Measurements from ENCODE around the gene TIMM29. TPM values are rescaled to one million over a fixed set of nuclear protein-coding genes. Genes with fewer than 3 reads are reported as not detected.
A peak's percentile ranks its signal among the peaks of the same experiment; 100 is the strongest.

The TIMM29 gene
- total RNA-seq, 2 donors from 2014 or later = 20.0 to 26.8 TPM

DNA sequence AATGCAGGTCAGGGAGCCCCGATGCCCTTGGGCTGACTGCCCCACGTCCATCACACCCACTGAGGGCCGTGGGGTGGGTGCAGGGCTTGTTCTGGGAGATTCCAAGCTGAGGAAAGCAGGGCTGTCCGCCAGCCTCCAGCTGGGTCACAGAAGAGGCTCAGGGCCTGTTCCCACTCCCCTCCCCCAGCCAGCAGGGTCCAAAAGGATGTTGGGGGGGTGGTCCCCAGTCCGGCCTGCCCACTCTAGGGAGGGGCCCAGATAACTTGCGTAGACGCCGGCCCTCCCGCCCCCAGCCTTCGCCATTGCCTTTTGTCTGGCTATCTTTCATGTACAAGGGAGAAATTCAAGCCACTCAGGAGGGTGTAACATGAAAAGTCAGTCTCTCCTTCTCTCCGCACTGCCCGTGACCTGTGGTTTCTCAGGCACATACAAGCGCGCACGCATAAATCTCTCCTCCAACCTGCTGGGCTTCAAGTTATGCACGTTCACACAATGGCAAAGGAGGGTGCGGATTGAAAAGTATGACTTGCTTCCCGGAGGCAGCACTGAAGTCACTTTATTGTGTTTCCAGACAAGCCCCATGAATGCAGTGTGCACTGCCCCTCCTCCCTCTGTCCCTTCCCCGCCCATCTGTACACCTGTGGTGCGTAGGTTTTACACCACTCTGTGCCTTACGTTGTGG, 37.1 kb upstream of the TIMM29 start:
- H3K4me1 ChIP-seq (ENCODE audit: control insufficient read depth, insufficient read depth, low read length) = no peaks in the 10 kb centered on the region
- no peaks in the 10 kb centered on the region for H3K27me3 ChIP-seq (ENCODE audit: control insufficient read depth, insufficient read depth, low read length, poor library complexity, severe bottlenecking)
- TF ChIP-seq, protein P1, sequence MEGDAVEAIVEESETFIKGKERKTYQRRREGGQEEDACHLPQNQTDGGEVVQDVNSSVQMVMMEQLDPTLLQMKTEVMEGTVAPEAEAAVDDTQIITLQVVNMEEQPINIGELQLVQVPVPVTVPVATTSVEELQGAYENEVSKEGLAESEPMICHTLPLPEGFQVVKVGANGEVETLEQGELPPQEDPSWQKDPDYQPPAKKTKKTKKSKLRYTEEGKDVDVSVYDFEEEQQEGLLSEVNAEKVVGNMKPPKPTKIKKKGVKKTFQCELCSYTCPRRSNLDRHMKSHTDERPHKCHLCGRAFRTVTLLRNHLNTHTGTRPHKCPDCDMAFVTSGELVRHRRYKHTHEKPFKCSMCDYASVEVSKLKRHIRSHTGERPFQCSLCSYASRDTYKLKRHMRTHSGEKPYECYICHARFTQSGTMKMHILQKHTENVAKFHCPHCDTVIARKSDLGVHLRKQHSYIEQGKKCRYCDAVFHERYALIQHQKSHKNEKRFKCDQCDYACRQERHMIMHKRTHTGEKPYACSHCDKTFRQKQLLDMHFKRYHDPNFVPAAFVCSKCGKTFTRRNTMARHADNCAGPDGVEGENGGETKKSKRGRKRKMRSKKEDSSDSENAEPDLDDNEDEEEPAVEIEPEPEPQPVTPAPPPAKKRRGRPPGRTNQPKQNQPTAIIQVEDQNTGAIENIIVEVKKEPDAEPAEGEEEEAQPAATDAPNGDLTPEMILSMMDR (conservative IDR thresholded peaks at IDR 0.05) = no peak
- H3K27me3 Mint-ChIP-seq (ENCODE audit: insufficient read depth) = no peaks in the 10 kb centered on the region
- no peak overlapping the region for H3K9ac ChIP-seq (ENCODE audit: extremely low read depth, low read length, poor library complexity, severe bottlenecking)
- no peak for DNase-seq
- H3K4me3 Mint-ChIP-seq = no peak overlapping the region
- peak overlapping the region; percentile 56 for H3K27ac Mint-ChIP-seq
- 73 to 87% methylated on average over 12 to 21 of the region's 21 CpGs for WGBS, 2 experiments (ENCODE audit: insufficient coverage in 1 of 2, insufficient read length in 1 of 2)
- H3K9me3 Mint-ChIP-seq = no peaks in the 10 kb centered on the region
- peak overlapping the region; percentile 93 for H3K27ac ChIP-seq (ENCODE audit: low read depth, low read length)
- no peak overlapping the region for H3K4me3 ChIP-seq (ENCODE audit: low read length)
- H3K9me3 ChIP-seq (ENCODE audit: control insufficient read depth, low read length) = no peaks in the 10 kb centered on the region
- H3K36me3 Mint-ChIP-seq (ENCODE audit: low read depth) = no peaks in the 10 kb centered on the region
- H3K4me1 Mint-ChIP-seq = peaks cover 48% of the 10 kb centered on the region
- H3K36me3 ChIP-seq (ENCODE audit: control insufficient read depth, insufficient read depth, low read length) = peaks cover 2% of the 10 kb centered on the region

DNA sequence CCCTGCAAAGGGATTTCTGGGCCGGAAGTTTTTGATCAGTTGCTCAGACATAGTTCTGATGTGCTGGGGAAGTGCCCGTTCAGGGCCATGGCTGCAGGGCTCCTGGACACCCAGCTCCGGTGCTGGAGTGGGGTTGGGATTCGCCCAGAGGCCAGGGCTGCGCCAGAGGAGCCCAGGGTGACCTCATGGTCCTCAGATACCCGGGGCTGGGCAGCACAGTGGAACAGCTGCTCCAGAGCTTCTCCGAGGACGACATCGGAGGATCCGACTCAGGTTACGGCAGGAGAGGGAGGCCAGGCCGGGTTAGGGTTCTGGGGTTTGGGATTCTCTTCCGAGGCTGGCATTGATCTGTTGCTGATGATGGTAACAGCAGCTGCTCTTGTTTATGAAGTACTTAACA, 36.4 kb upstream of the TIMM29 start:
- Mint-ChIP-seq H3K4me3 (no peak overlapping the region), H3K9me3 (no peaks in the 10 kb centered on the region), H3K27ac (peak overlapping the region; percentile 56), H3K36me3 (ENCODE audit: low read depth) (no peaks in the 10 kb centered on the region), H3K27me3 (ENCODE audit: insufficient read depth) (no peaks in the 10 kb centered on the region), H3K4me1 (peaks cover 46% of the 10 kb centered on the region)
- peaks cover 2% of the 10 kb centered on the region for H3K36me3 ChIP-seq (ENCODE audit: control insufficient read depth, insufficient read depth, low read length)
- WGBS, 2 experiments (ENCODE audit: insufficient coverage in 1 of 2, insufficient read length in 1 of 2) = 94 to 96% methylated on average over 4 to 12 of the region's 13 CpGs
- no peaks in the 10 kb centered on the region for H3K9me3 ChIP-seq (ENCODE audit: control insufficient read depth, low read length)
- no peak overlapping the region for H3K9ac ChIP-seq (ENCODE audit: extremely low read depth, low read length, poor library complexity, severe bottlenecking)
- TF ChIP-seq, protein P1 (conservative IDR thresholded peaks at IDR 0.05) = no peak
- H3K27me3 ChIP-seq (ENCODE audit: control insufficient read depth, insufficient read depth, low read length, poor library complexity, severe bottlenecking) = no peaks in the 10 kb centered on the region
- no peak for DNase-seq
- H3K4me1 ChIP-seq (ENCODE audit: control insufficient read depth, insufficient read depth, low read length) = no peaks in the 10 kb centered on the region
- no peak overlapping the region for H3K4me3 ChIP-seq (ENCODE audit: low read length)
- peak overlapping the region; percentile 93 for H3K27ac ChIP-seq (ENCODE audit: low read depth, low read length)

DNA sequence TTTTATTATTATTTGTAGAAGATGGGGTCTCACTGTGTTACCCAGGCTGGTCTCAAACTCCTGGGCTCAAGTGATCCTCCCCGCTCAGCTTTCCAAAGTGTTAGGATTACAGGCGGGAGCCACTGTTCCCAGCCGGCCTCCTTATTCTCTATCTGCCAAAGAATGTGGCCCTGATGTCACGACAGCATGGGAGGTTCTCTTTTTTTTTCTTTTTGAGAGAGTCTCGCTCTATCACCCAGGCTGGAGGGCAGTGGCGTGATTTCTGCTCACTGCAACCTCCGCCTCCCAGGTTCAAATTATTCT, 33.7 kb upstream of the TIMM29 start:
- no peaks in the 10 kb centered on the region for H3K4me1 ChIP-seq (ENCODE audit: control insufficient read depth, insufficient read depth, low read length)
- H3K27me3 ChIP-seq (ENCODE audit: control insufficient read depth, insufficient read depth, low read length, poor library complexity, severe bottlenecking) = no peaks in the 10 kb centered on the region
- no peaks in the 10 kb centered on the region for H3K9me3 Mint-ChIP-seq
- H3K9ac ChIP-seq (ENCODE audit: extremely low read depth, low read length, poor library complexity, severe bottlenecking) = no peak overlapping the region
- H3K4me1 Mint-ChIP-seq = peaks cover 32% of the 10 kb centered on the region
- peak; percentile 52 for DNase-seq
- H3K27ac Mint-ChIP-seq = peak overlapping the region; percentile 42
- no peak overlapping the region for H3K4me3 Mint-ChIP-seq
- no peak overlapping the region for H3K27ac ChIP-seq (ENCODE audit: low read depth, low read length)
- H3K9me3 ChIP-seq (ENCODE audit: control insufficient read depth, low read length) = no peaks in the 10 kb centered on the region
- H3K36me3 ChIP-seq (ENCODE audit: control insufficient read depth, insufficient read depth, low read length) = peaks cover 2% of the 10 kb centered on the region
- 85 to 87% methylated on average over 7 of the region's 7 CpGs for WGBS, 2 experiments (ENCODE audit: insufficient coverage in 1 of 2, insufficient read length in 1 of 2)
- H3K27me3 Mint-ChIP-seq (ENCODE audit: insufficient read depth) = no peaks in the 10 kb centered on the region
- no peak overlapping the region for H3K4me3 ChIP-seq (ENCODE audit: low read length)
- TF ChIP-seq, protein P1 (conservative IDR thresholded peaks at IDR 0.05) = no peak
- peaks cover 3% of the 10 kb centered on the region for H3K36me3 Mint-ChIP-seq (ENCODE audit: low read depth)

Data from endodermal cell (in vitro differentiated cells).